ENCODE results near the gene CCDC106.

CCDC106 gene

DNA sequence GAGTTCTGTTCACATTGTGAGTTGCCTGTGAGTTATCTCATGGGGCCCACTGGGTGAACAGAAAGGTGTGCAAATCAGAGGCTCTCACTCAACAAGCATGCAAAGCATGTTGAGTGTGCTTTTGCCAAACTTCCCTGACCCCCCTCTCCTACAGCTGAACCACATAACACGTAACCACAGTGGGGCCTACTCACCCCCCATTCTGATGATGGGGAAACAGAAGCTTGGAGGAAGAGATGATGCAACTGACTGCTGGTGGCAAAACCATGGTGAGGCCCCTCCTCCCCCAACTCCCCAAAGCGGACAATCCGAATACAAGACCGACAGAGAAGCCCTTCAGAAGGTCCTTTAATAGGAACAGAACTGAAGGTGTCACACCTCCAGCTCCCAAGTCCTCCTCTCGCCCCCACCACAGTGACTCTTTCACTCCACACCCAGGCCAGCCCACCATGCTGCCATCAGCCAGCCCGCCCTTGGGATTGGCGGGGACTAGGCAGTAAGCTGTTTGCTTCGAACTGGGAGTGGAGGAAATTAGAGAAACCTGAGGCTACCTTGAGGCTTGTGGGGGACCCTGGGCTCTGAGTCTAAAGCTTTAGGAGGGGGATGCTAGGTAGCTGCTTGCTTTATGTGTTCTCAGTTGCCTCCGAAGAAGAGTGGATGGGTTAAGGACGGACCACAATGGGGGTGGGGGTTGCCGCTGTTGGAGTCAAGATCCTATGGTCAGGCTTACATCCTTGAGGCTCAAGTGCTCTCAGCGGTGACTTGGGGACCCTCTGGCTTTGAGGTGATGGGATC, 27.4 kb upstream of the CCDC106 start:
- no peak for DNase-seq (ENCODE audit: low spot score)
- H3K27ac ChIP-seq, result no peak overlapping the region

DNA sequence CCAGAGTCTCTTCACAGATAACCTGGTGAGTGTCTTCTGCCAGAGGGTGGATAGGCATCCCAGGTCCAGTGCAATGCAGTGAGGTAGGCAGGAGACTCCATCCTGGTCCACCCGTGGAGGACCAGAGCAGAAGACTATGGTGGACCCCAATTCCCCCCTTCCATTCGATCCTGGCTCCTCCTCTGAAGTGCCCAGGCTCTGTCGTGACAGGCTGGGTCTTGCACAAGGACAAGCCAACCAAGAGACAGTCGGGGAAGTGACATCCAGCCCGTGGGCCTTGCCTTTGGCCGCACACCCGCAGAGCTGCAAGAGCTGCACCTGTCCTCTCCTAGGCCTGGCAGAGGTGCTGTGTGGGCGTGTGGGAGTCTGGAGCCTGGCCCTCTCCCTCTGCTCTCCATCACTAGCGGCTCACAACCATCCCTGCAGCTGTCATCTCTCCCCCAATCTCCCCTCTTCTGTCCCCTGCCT, 26.8 kb upstream of the CCDC106 start:
- no peak overlapping the region for H3K4me3 ChIP-seq
- H3K27ac ChIP-seq, result no peak overlapping the region
- no peak for DNase-seq (ENCODE audit: low spot score)
- TF ChIP-seq, protein P1, sequence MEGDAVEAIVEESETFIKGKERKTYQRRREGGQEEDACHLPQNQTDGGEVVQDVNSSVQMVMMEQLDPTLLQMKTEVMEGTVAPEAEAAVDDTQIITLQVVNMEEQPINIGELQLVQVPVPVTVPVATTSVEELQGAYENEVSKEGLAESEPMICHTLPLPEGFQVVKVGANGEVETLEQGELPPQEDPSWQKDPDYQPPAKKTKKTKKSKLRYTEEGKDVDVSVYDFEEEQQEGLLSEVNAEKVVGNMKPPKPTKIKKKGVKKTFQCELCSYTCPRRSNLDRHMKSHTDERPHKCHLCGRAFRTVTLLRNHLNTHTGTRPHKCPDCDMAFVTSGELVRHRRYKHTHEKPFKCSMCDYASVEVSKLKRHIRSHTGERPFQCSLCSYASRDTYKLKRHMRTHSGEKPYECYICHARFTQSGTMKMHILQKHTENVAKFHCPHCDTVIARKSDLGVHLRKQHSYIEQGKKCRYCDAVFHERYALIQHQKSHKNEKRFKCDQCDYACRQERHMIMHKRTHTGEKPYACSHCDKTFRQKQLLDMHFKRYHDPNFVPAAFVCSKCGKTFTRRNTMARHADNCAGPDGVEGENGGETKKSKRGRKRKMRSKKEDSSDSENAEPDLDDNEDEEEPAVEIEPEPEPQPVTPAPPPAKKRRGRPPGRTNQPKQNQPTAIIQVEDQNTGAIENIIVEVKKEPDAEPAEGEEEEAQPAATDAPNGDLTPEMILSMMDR (IDR thresholded peaks at IDR 0.05), result no peak

More for the DNA sequence above, 27.4 kb upstream of the CCDC106 start:
- H3K4me3 ChIP-seq, result no peak overlapping the region
- TF ChIP-seq, protein P1 (IDR thresholded peaks at IDR 0.05), result no peak

DNA sequence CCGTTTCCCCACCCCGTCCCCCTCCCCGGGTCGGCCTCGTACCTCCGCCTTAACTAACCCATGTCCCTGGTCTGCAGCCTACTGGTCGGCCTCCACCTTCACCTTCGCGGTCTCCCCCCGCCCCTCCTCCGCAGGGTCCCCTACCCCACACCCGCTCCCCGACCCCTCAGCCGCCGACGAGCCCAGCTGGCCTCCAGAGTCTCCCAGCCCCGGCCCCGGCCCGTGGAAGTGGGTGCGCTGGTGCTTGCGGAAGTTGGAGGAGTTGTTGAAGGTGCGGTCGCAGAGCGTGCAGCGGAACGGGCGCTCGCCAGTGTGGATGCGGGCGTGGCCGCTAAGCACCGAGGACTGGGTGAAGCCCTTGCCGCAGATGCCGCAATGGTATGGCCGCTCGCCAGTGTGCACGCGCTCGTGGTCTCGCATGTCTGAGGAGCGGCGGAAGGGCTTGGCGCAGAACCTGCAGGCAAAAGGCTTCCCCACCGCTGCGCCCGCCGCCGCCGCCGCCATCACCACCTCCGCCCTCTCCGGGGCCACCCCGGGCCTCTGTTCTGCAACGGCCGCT, 26.3 kb upstream of the CCDC106 start:
- H3K4me3 ChIP-seq, result no peak overlapping the region
- no peak for DNase-seq (ENCODE audit: low spot score)
- no peak overlapping the region for H3K27ac ChIP-seq
- TF ChIP-seq, protein P1 (IDR thresholded peaks at IDR 0.05), result no peak

DNA sequence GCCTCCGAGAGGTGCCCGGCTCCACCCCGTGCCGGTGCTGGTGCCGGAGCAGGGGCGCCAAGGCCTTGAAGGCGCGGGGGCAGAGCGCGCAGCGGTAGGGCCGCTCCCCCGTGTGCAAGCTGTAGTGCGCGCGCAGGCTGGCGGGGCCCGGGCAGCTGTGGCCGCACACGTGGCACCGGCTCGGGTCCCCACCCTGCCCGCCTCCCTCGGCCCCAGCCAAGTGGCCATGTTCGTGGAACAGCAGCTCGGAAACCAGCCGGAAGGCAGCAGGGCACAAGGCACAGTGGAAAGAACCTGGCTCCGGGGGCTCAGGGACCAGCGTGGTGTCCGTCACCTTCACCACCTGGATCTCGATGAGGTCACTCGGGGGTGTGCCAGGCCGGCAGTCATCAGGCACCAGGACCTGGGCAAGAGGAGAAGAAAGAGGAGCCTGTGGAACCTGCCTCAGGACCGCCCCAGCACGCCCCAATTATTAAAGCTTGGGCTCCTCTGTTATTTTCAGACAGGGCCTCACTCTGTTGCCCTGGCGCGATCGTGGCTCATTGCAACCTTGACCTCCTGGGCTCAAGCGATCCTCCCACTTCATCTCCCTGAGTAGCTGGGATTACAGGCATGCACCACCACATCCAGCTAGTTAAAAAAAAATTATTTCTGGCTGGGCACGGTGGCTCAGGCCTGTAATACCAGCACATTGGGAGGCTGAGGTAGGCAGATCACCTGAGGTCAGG, 25.6 kb upstream of the CCDC106 start:
- TF ChIP-seq, protein P1 (IDR thresholded peaks at IDR 0.05), result no peak
- Histone ChIP-seq H3K27ac (no peak overlapping the region), H3K4me3 (no peak overlapping the region)
- no peak for DNase-seq (ENCODE audit: low spot score)

DNA sequence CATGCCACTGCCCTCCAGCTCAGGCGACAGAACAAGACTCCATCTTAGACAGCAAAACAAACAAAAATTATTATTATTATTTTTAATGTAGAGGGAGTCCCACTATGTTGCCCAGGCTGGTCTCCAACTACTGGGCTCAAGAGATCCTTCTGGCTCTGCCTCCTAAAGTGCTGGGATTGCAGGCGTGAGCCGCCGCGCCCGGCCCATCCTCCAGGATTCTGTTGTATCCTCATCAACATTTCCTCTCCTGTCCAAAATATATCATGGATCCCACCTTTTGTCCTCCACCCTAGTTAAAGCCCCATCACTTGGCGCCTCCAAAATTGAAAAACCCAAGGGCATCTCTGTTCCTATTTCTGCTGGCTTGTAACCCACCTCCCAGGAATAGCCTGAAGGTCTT, 24.9 kb upstream of the CCDC106 start:
- Histone ChIP-seq H3K27ac (peak overlapping the region in 1 of 2 donors; percentile 99), H3K4me3 (no peak overlapping the region)
- no peak for DNase-seq (ENCODE audit: low spot score)
- TF ChIP-seq, protein P1 (IDR thresholded peaks at IDR 0.05), result no peak

DNA sequence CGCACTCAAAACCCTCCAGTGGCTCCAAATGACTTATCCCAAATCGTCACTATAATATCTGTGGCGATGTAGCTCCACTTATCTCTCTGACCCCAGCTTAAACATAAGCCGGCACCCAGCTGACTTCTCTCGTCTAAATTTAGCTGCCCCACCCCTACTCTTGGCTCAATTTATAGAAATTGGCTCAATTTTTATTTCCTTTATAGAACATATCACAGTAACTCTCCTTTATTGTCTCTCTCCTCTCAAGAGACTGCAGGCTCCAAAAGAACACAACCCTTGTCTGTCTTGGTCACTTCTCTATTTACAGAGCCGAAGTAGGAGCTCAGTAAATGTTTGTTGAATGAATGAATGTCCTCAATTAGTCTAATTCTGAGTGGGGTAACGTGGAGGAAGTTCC, 24.5 kb upstream of the CCDC106 start:
- DNase-seq (ENCODE audit: low spot score), result no peak
- peak overlapping the region; percentile 94 to 99 for H3K27ac ChIP-seq
- H3K4me3 ChIP-seq, result peak overlapping the region; percentile 84
- TF ChIP-seq, protein P1 (IDR thresholded peaks at IDR 0.05), result no peak

Data from coronary artery (tissue), 2 donors.